Trophoblast cell (in vitro differentiated cells and primary cell): ENCODE results near the gene HSPD1.

ENCODE experiments used
- DNase-seq, 2 donors: peaks; one replicate each; pipeline ENCODE4 v3.0.0-alpha.2; 2016
- H2AFZ ChIP-seq: 2 replicates; pipeline ENCODE4 v1.6.1; 2013; ENCODE audit warnings: low read length, moderate library complexity, mild to moderate bottlenecking; ENCODE audit not compliant: insufficient read depth, poor library complexity
- H2AK5ac ChIP-seq: 2 replicates; pipeline ENCODE4 v1.6.1; 2013; ENCODE audit warnings: mild to moderate bottlenecking, low read length
- H2BK120ac ChIP-seq: 2 replicates; pipeline ENCODE4 v1.6.1; 2013; ENCODE audit warnings: low read length, mild to moderate bottlenecking, moderate library complexity; ENCODE audit not compliant: insufficient read depth, poor library complexity
- H2BK12ac ChIP-seq: 2 replicates; pipeline ENCODE4 v1.6.1; 2013; ENCODE audit warnings: mild to moderate bottlenecking, low read length, moderate library complexity
- H2BK5ac ChIP-seq: 2 replicates; pipeline ENCODE4 v1.6.1; 2013; ENCODE audit warnings: low read length, low read depth, moderate library complexity, mild to moderate bottlenecking; ENCODE audit not compliant: poor library complexity
- H3K14ac ChIP-seq: 2 replicates; pipeline ENCODE4 v1.6.1; 2013; ENCODE audit warnings: mild to moderate bottlenecking, low read length
- H3K18ac ChIP-seq: 2 replicates; pipeline ENCODE4 v1.6.1; 2013; ENCODE audit warnings: mild to moderate bottlenecking, low read length
- H3K23ac ChIP-seq: 2 replicates; pipeline ENCODE4 v1.6.1; 2013; ENCODE audit warnings: low read length
- H3K27ac ChIP-seq: 2 replicates; pipeline ENCODE4 v1.5.1; 2013; ENCODE audit warnings: low read depth, mild to moderate bottlenecking, inconsistent platforms, low read length, moderate library complexity
- H3K27me3 ChIP-seq: 2 replicates; pipeline ENCODE4 v1.6.1; 2013; ENCODE audit warnings: inconsistent platforms, mild to moderate bottlenecking, low read length, moderate library complexity; ENCODE audit not compliant: insufficient read depth
- H3K36me3 ChIP-seq, 2 experiments: 1 replicate in 1 of 2; 2 replicates in 1 of 2; pipeline ENCODE4 v1.6.1; 2013; ENCODE audit warnings: low read length in 2 of 2, mild to moderate bottlenecking in 2 of 2, moderate library complexity in 1 of 2; ENCODE audit not compliant: insufficient read depth in 2 of 2, control insufficient read depth in 1 of 2
- H3K4ac ChIP-seq: 2 replicates; pipeline ENCODE4 v1.6.1; 2013; ENCODE audit warnings: low read depth, mild to moderate bottlenecking, low read length, moderate library complexity
- H3K4me1 ChIP-seq, 2 experiments: 1 replicate in 1 of 2; 2 replicates in 1 of 2; pipeline ENCODE4 v1.6.1; 2013; ENCODE audit warnings: low read length in 2 of 2, mild to moderate bottlenecking in 2 of 2, moderate library complexity in 1 of 2; ENCODE audit not compliant: insufficient read depth in 2 of 2, control insufficient read depth in 1 of 2
- H3K4me2 ChIP-seq: 2 replicates; pipeline ENCODE4 v1.6.1; 2013; ENCODE audit warnings: inconsistent platforms, mild to moderate bottlenecking, low read length, moderate library complexity
- H3K4me3 ChIP-seq: 2 replicates; pipeline ENCODE4 v1.5.1; 2013; ENCODE audit warnings: mild to moderate bottlenecking, low read depth, low read length, inconsistent platforms
- H3K79me1 ChIP-seq: one replicate; pipeline ENCODE4 v1.6.1; 2013; ENCODE audit warnings: low read length
- H3K79me2 ChIP-seq: 2 replicates; pipeline ENCODE4 v1.6.1; 2013; ENCODE audit warnings: low read length, mild to moderate bottlenecking; ENCODE audit not compliant: control insufficient read depth, insufficient read depth, poor library complexity
- H3K9ac ChIP-seq: 2 replicates; pipeline ENCODE4 v1.6.1; 2013; ENCODE audit warnings: mild to moderate bottlenecking, low read length
- H3K9me3 ChIP-seq: 2 replicates; pipeline ENCODE4 v1.6.1; 2013; ENCODE audit warnings: low read depth, mild to moderate bottlenecking, control low read depth, inconsistent platforms, low read length; ENCODE audit not compliant: insufficient read depth
- H4K12ac ChIP-seq: 2 replicates; pipeline ENCODE4 v1.6.1; 2013; ENCODE audit warnings: low read depth, mild to moderate bottlenecking, low read length, moderate library complexity
- H4K8ac ChIP-seq: 2 replicates; pipeline ENCODE4 v1.6.1; 2013; ENCODE audit warnings: low read depth, mild to moderate bottlenecking, low read length, moderate library complexity
- H4K91ac ChIP-seq: one replicate; pipeline ENCODE4 v1.6.1; 2013; ENCODE audit warnings: low read depth, mild to moderate bottlenecking, low read length, moderate library complexity
- WGBS: extraction: QIAGEN DNeasy Blood & Tissue Kit; methylation state at CpG from one replicate; pipeline ENCODE4 v1.1.7; 2013; ENCODE audit warnings: missing lambda C conversion rate; ENCODE audit not compliant: insufficient read length, insufficient coverage; ENCODE audit errors: extremely low coverage; 5-methylcytosine and 5-hydroxymethylcytosine counted together

HSPD1 gene

GRCh38 chr2:197497326-197497725 lies 2.3 kb downstream of the HSPD1 start:
- Histone ChIP-seq H3K36me3 (peaks cover 13 to 20% of the 10 kb centered on the region in 2 experiments), H2AK5ac (no peak overlapping the region), H3K79me1 (peaks cover 14% of the 10 kb centered on the region), H3K27me3 (no peaks in the 10 kb centered on the region), H3K9ac (no peak overlapping the region), H3K4me1 (peaks cover 0 to 3% of the 10 kb centered on the region in 2 experiments), H2BK5ac (no peak overlapping the region), H3K9me3 (no peaks in the 10 kb centered on the region), H4K12ac (no peak overlapping the region), H2BK120ac (no peak overlapping the region), H3K79me2 (peaks cover 20% of the 10 kb centered on the region), H3K18ac (no peak overlapping the region), H3K23ac (no peak overlapping the region), H3K27ac (no peak overlapping the region), H3K4me2 (no peak overlapping the region), H2AFZ (no peak overlapping the region), H3K4ac (no peak overlapping the region), H4K8ac (no peak overlapping the region), H3K14ac (no peak overlapping the region), H2BK12ac (no peak overlapping the region), H4K91ac (no peak overlapping the region), H3K4me3 (no peak overlapping the region)
- no CpG with 5 or more reads among the region's 2 CpGs for WGBS
- peak; percentile 67 to 91 for DNase-seq

GRCh38 chr2:197496695-197497094 lies 2.9 kb downstream of the HSPD1 start:
- H3K9me3 ChIP-seq, result no peaks in the 10 kb centered on the region
- DNase-seq, result no peak
- peaks cover 19% of the 10 kb centered on the region for H3K79me2 ChIP-seq
- no peak overlapping the region for H3K23ac ChIP-seq
- H2AK5ac ChIP-seq, result no peak overlapping the region
- H3K4me1 ChIP-seq, result peaks cover 0 to 3% of the 10 kb centered on the region in 2 experiments
- H3K18ac ChIP-seq, result no peak overlapping the region
- no peak overlapping the region for H3K4me2 ChIP-seq
- H2AFZ ChIP-seq, result no peak overlapping the region
- H2BK120ac ChIP-seq, result no peak overlapping the region
- no peak overlapping the region for H2BK5ac ChIP-seq
- no peak overlapping the region for H3K4me3 ChIP-seq
- H2BK12ac ChIP-seq, result no peak overlapping the region
- H3K79me1 ChIP-seq, result peaks cover 14% of the 10 kb centered on the region
- no peak overlapping the region for H4K12ac ChIP-seq
- H4K91ac ChIP-seq, result no peak overlapping the region
- no peaks in the 10 kb centered on the region for H3K27me3 ChIP-seq
- peak overlapping the region; percentile 64 for H3K4ac ChIP-seq
- H3K36me3 ChIP-seq, result peaks cover 19 to 23% of the 10 kb centered on the region in 2 experiments
- H4K8ac ChIP-seq, result no peak overlapping the region
- no peak overlapping the region for H3K14ac ChIP-seq
- H3K27ac ChIP-seq, result no peak overlapping the region
- no peak overlapping the region for H3K9ac ChIP-seq

GRCh38 chr2:197495433-197496134 lies 4.1 kb downstream of the HSPD1 start:
- WGBS, result no CpG with 5 or more reads among the region's 2 CpGs

GRCh38 chr2:197487385-197487784 lies 12.3 kb downstream of the HSPD1 start:
- Histone ChIP-seq H3K18ac (no peak overlapping the region), H2AFZ (no peak overlapping the region), H3K79me1 (no peaks in the 10 kb centered on the region), H3K4me3 (no peak overlapping the region), H3K4me1 (no peaks in the 10 kb centered on the region), H4K91ac (no peak overlapping the region), H2AK5ac (no peak overlapping the region), H3K14ac (no peak overlapping the region), H4K8ac (no peak overlapping the region), H3K79me2 (no peaks in the 10 kb centered on the region), H3K27ac (no peak overlapping the region), H2BK5ac (no peak overlapping the region), H3K9me3 (peaks cover 5% of the 10 kb centered on the region), H3K23ac (no peak overlapping the region), H3K27me3 (no peaks in the 10 kb centered on the region), H3K4me2 (no peak overlapping the region), H3K9ac (no peak overlapping the region), H3K36me3 (peaks cover 23 to 33% of the 10 kb centered on the region in 2 experiments), H2BK120ac (no peak overlapping the region), H3K4ac (no peak overlapping the region), H2BK12ac (no peak overlapping the region), H4K12ac (no peak overlapping the region)
- DNase-seq, result no peak
- WGBS, result no CpG with 5 or more reads among the region's 4 CpGs

More at GRCh38 chr2:197495433-197496134, 4.1 kb downstream of the HSPD1 start:
- H3K4me3 ChIP-seq, result no peak overlapping the region
- no peak overlapping the region for H3K23ac ChIP-seq
- peaks cover 17% of the 10 kb centered on the region for H3K79me2 ChIP-seq
- no peak overlapping the region for H4K91ac ChIP-seq
- peaks cover 14% of the 10 kb centered on the region for H3K79me1 ChIP-seq
- H3K14ac ChIP-seq, result no peak overlapping the region
- peaks cover 0 to 3% of the 10 kb centered on the region in 2 experiments for H3K4me1 ChIP-seq
- H2AFZ ChIP-seq, result no peak overlapping the region
- no peak overlapping the region for H4K12ac ChIP-seq
- no peak overlapping the region for H3K18ac ChIP-seq
- no peak for DNase-seq
- no peak overlapping the region for H2AK5ac ChIP-seq
- no peak overlapping the region for H3K9ac ChIP-seq
- no peak overlapping the region for H4K8ac ChIP-seq
- no peak overlapping the region for H2BK5ac ChIP-seq
- H3K4me2 ChIP-seq, result no peak overlapping the region
- H3K9me3 ChIP-seq, result no peaks in the 10 kb centered on the region
- H3K4ac ChIP-seq, result peak overlapping the region; percentile 53
- H2BK12ac ChIP-seq, result no peak overlapping the region
- peaks cover 21 to 26% of the 10 kb centered on the region in 2 experiments for H3K36me3 ChIP-seq
- H3K27ac ChIP-seq, result no peak overlapping the region
- H3K27me3 ChIP-seq, result no peaks in the 10 kb centered on the region
- H2BK120ac ChIP-seq, result no peak overlapping the region
